SK-N-SH (cell line): ENCODE measurements around the gene CCP110. TPM values are rescaled to one million over a fixed set of nuclear protein-coding genes. Genes with fewer than 3 reads are reported as not detected.

Source experiments
- CTCF ChIA-PET: fragments of 300-600, 350-600 bp; formaldehyde crosslinking; extraction: SDS; loops from one replicate; lab custom pipeline; 2021; lab: Yijun Ruan, JAX
- POLR2A ChIA-PET: fragments of 350-600 bp; sonication (Branson Sonifier 250); formaldehyde crosslinking; extraction: SDS; loops from one replicate; lab custom pipeline; 2020; ENCODE audit warnings: antibody characterized with exemption, inconsistent platforms; lab: Yijun Ruan, JAX
- DNase-seq: peaks from one replicate; pipeline ENCODE4 v3.0.0; 2012
- H2AFZ ChIP-seq: fragments of 200-600 bp; sonication (generic); 2 replicates; pipeline ENCODE4 v1.8.1; 2016; ENCODE audit warnings: antibody characterized with exemption, mild to moderate bottlenecking, low read depth
- H3F3A ChIP-seq: fragments of 200-600 bp; sonication (generic); replicated peaks from 2 replicates; pipeline ENCODE3; 2016; ENCODE audit warnings: antibody characterized with exemption, mild to moderate bottlenecking; ENCODE audit not compliant: insufficient read depth
- H3K27ac ChIP-seq, 2 experiments: fragments of 200-500 bp in 1 of 2; fragments of 200-600 bp in 1 of 2; sonication (Bioruptor generic) in 1 of 2; sonication (generic), shearing (Covaris generic) in 1 of 2; 2 replicates each; pipeline versions ENCODE4 v1.5.1 to v1.6.1; 2014 to 2016; ENCODE audit warnings: low read depth in 2 of 2, inconsistent platforms in 1 of 2, low read length in 1 of 2, mild to moderate bottlenecking in 1 of 2, mixed read lengths in 1 of 2
- H3K27me3 ChIP-seq: fragments of 200-600 bp; sonication (generic), shearing (Covaris generic); 2 replicates; pipeline ENCODE4 v1.6.1; 2016; ENCODE audit warnings: mixed run types; ENCODE audit not compliant: insufficient read depth
- H3K36me3 ChIP-seq, 2 experiments: fragments of 200-500 bp in 1 of 2; fragments of 200-600 bp in 1 of 2; sonication (Bioruptor generic) in 1 of 2; sonication (generic) in 1 of 2; replicated peaks in 1 of 2; 2 replicates each; pipeline versions ENCODE3 to v1.5.1; 2014 to 2016; ENCODE audit warnings: low read length in 1 of 2, mild to moderate bottlenecking in 1 of 2; ENCODE audit not compliant: insufficient read depth in 2 of 2, control insufficient read depth in 1 of 2
- H3K4me1 ChIP-seq, 2 experiments: fragments of 200-500 bp in 1 of 2; fragments of 200-600 bp in 1 of 2; sonication (Bioruptor generic) in 1 of 2; sonication (generic), shearing (Covaris generic) in 1 of 2; 2 replicates each; pipeline versions ENCODE4 v1.5.1 to v1.6.1; 2014 to 2016; ENCODE audit warnings: low read depth in 1 of 2, low read length in 1 of 2, mixed run types in 1 of 2; ENCODE audit not compliant: insufficient read depth in 2 of 2, control insufficient read depth in 1 of 2
- H3K4me2 ChIP-seq: fragments of 200-600 bp; sonication (generic), shearing (Covaris generic); 2 replicates; pipeline ENCODE4 v1.6.1; 2017; ENCODE audit warnings: mixed run types
- H3K4me3 ChIP-seq, 2 experiments: fragments of 200-500 bp in 1 of 2; fragments of 200-600 bp in 1 of 2; sonication (Bioruptor generic) in 1 of 2; sonication (generic), shearing (Covaris generic) in 1 of 2; 2 replicates each; pipeline versions ENCODE4 v1.5.1 to v1.8.1; 2014 to 2016; ENCODE audit warnings: low read depth in 2 of 2, inconsistent platforms in 1 of 2, low read length in 1 of 2, mild to moderate bottlenecking in 1 of 2, mixed read lengths in 1 of 2, moderate library complexity in 1 of 2
- H3K79me2 ChIP-seq: fragments of 200-600 bp; sonication (generic); 2 replicates; pipeline ENCODE4 v1.8.1; 2017; ENCODE audit warnings: mild to moderate bottlenecking; ENCODE audit not compliant: insufficient read depth
- H3K9ac ChIP-seq: fragments of 200-600 bp; sonication (generic); 2 replicates; pipeline ENCODE4 v1.6.1; 2017; ENCODE audit warnings: mixed run types
- H3K9me2 ChIP-seq: fragments of 200-600 bp; sonication (generic); 2 replicates; pipeline ENCODE4 v1.6.1; 2017; ENCODE audit warnings: mixed run types
- H3K9me3 ChIP-seq: fragments of 200-600 bp; sonication (generic); 2 replicates; pipeline ENCODE4 v1.6.1; 2017; ENCODE audit warnings: mixed run types, mild to moderate bottlenecking, moderate library complexity
- H4K20me1 ChIP-seq: fragments of 200-600 bp; sonication (generic); 2 replicates; pipeline ENCODE4 v1.6.1; 2017; ENCODE audit warnings: mild to moderate bottlenecking, mixed run types; ENCODE audit not compliant: insufficient read depth
- EP300 ChIP-seq, 2 experiments: IDR thresholded peaks; 2 replicates each; pipeline versions ENCODE4 v1.4.0 to v1.6.1; 2012; ENCODE audit warnings: borderline replicate concordance in 1 of 2, low read depth in 1 of 2, low read length in 1 of 2
- MXI1 ChIP-seq: IDR thresholded peaks from 2 replicates; pipeline ENCODE4 v1.6.1; 2012; ENCODE audit warnings: mild to moderate bottlenecking, low read depth, low read length, improper control_type of control experiment
- NRF1 ChIP-seq: IDR thresholded peaks from 2 replicates; pipeline ENCODE4 v1.6.1; 2012; ENCODE audit warnings: low read depth, mild to moderate bottlenecking, low read length
- PBX3 ChIP-seq: IDR thresholded peaks from 2 replicates; pipeline ENCODE4; 2012
- POLR2AphosphoS5 ChIP-seq: IDR thresholded peaks from 2 replicates; pipeline ENCODE4 v1.6.1; 2012; ENCODE audit warnings: low read depth, low read length
- RAD21 ChIP-seq: IDR thresholded peaks from 2 replicates; pipeline ENCODE4 v1.6.1; 2012; ENCODE audit warnings: mild to moderate bottlenecking, low read length
- RFX5 ChIP-seq: IDR thresholded peaks from 2 replicates; pipeline ENCODE4 v1.6.1; 2012; ENCODE audit warnings: mild to moderate bottlenecking, improper control_type of control experiment, low read length
- SMC3 ChIP-seq: IDR thresholded peaks from 2 replicates; pipeline ENCODE4 v1.6.1; 2012; ENCODE audit warnings: low read depth, low read length, improper control_type of control experiment
- WGBS: methylation state at CpG from one replicate; pipeline ENCODE4 v1.1.6; 2017; ENCODE audit warnings: low lambda C conversion rate; 5-methylcytosine and 5-hydroxymethylcytosine counted together
- polyA plus RNA-seq, 3 experiments: library from polyadenylated mRNA; depleted of rRNA; stranded (reverse); fragments of >200 nt; gene quantifications; 2 replicates each; pipeline ENCODE4 v1.2.3, GENCODE V29; 2012
- TF ChIP-seq, protein P1 (sequence below): fragments of 200-600 bp; sonication (generic); IDR thresholded peaks from 2 replicates; pipeline ENCODE4 v1.6.1; 2017; ENCODE audit warnings: antibody characterized with exemption, mild to moderate bottlenecking, moderate library complexity

The CCP110 gene
- polyA plus RNA-seq, 1 of the 3 experiments (the other 2 are of a cell fraction), result 5.4 TPM

- TF ChIP-seq PBX3 (no peak), NRF1 (no peak), POLR2AphosphoS5 (no peak), RFX5 (no peak), MXI1 (no peak)
- TF ChIP-seq, protein P1, sequence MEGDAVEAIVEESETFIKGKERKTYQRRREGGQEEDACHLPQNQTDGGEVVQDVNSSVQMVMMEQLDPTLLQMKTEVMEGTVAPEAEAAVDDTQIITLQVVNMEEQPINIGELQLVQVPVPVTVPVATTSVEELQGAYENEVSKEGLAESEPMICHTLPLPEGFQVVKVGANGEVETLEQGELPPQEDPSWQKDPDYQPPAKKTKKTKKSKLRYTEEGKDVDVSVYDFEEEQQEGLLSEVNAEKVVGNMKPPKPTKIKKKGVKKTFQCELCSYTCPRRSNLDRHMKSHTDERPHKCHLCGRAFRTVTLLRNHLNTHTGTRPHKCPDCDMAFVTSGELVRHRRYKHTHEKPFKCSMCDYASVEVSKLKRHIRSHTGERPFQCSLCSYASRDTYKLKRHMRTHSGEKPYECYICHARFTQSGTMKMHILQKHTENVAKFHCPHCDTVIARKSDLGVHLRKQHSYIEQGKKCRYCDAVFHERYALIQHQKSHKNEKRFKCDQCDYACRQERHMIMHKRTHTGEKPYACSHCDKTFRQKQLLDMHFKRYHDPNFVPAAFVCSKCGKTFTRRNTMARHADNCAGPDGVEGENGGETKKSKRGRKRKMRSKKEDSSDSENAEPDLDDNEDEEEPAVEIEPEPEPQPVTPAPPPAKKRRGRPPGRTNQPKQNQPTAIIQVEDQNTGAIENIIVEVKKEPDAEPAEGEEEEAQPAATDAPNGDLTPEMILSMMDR, result peak; percentile 38
- Histone ChIP-seq H3K9me2 (no peaks in the 10 kb centered on the region), H3K36me3 (peaks cover 9 to 30% of the 10 kb centered on the region in 2 experiments), H3K4me2 (peak overlapping the region; percentile 89), H3K27ac (peak overlapping the region; percentile 85 to 91), H3K4me1 (peaks cover 0 to 4% of the 10 kb centered on the region in 2 experiments; a peak in 1 of 4 replicates), H2AFZ (peak overlapping the region; percentile 97), H3K4me3 (peak overlapping the region; percentile 73 to 86), H4K20me1 (no peaks in the 10 kb centered on the region), H3K27me3 (no peaks in the 10 kb centered on the region), H3F3A (peaks cover 20% of the 10 kb centered on the region), H3K9me3 (no peaks in the 10 kb centered on the region), H3K9ac (peak overlapping the region; percentile 96), H3K79me2 (peaks cover 39% of the 10 kb centered on the region)
- ChIA-PET POLR2A (interaction anchor here (1.0 to 1.8 kb wide), 6 partner anchors 7 to 766 kb away, joined by 3 to 15 read pairs (median 5); partner anchors contain the start of genes CCP110, GDE1, IQCK and KNOP1), CTCF (interaction anchor here (0.7 to 2.8 kb wide), 21 partner anchors 10 to 827 kb away, joined by 3 to 14 read pairs (median 3); partner anchors contain the start of genes CCP110, GDE1, GPRC5B and IQCK)
- 39% methylated on average over 18 of the region's 19 CpGs for WGBS
- peak; percentile 39 for DNase-seq
Measured at GRCh38 chr16:19555938-19556771, 32.4 kb downstream of the CCP110 start.

DNA sequence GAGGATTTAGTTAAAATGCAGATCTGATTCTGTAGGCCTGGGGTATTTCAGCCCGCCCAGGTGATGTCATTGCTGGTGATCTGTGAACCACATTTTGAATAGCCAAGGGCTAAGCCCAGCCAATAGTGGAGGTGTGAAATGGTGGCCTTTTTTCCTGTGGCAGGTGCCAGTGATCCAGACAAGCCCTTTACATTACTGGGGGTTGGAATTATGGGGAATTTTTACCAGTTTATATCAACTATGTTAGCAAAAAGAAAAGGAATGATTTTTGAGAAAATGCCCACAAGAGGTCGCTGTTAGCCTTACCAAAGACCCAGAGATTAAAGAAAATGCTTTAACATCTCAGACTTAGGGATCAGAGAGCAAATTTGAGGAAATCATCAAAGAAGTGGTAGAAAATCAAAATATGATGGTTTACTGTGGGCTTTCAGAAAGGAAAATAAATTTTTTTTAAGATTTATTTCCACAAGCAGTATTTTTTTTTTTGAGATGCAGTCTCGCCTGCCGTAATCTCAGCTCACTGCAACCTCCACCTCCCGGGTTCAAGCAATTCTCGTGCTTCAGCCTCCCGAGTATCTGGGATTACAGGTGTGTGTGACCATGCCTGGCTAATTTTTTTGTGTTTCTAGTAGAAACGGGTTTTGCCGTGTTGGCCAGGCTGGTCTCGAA lies 35.6 kb downstream of the CCP110 start:
- no peaks in the 10 kb centered on the region for H3K9me3 ChIP-seq
- H3K9me2 ChIP-seq, result no peaks in the 10 kb centered on the region
- DNase-seq, result peak; percentile 40
- no peak overlapping the region for H2AFZ ChIP-seq
- no peaks in the 10 kb centered on the region for H4K20me1 ChIP-seq
- no peak overlapping the region for H3K9ac ChIP-seq
- peaks cover 9% of the 10 kb centered on the region for H3F3A ChIP-seq
- H3K36me3 ChIP-seq, result peaks cover 0 to 17% of the 10 kb centered on the region in 2 experiments
- H3K4me1 ChIP-seq, result peaks cover 0 to 4% of the 10 kb centered on the region in 2 experiments; a peak in 1 of 4 replicates
- 73% methylated on average over 10 of the region's 10 CpGs for WGBS
- ChIA-PET CTCF (interaction anchor here (0.7 to 1.4 kb wide), 13 partner anchors 10 to 826 kb away, joined by 3 to 5 read pairs (median 3); no protein-coding TSS in a partner anchor), POLR2A (no interaction called here)
- peaks cover 56% of the 10 kb centered on the region for H3K79me2 ChIP-seq
- TF ChIP-seq EP300 (IDR thresholded peaks at IDR 0.05; ENCODE audit: borderline replicate concordance in 1 of 2, low read depth in 1 of 2, low read length in 1 of 2) (no peak), SMC3 (peak; percentile 22; the same call in 1 of the 2 replicates), RAD21 (peak; percentile 69)
- TF ChIP-seq, protein P1, result peak; percentile 82
- H3K27ac ChIP-seq, result no peak overlapping the region
- no peaks in the 10 kb centered on the region for H3K27me3 ChIP-seq
- no peak overlapping the region; a peak in 1 of 4 replicates for H3K4me3 ChIP-seq
- no peak overlapping the region for H3K4me2 ChIP-seq
